Measurements from ENCODE around the gene GARIN5B.

The GARIN5B gene

DNA sequence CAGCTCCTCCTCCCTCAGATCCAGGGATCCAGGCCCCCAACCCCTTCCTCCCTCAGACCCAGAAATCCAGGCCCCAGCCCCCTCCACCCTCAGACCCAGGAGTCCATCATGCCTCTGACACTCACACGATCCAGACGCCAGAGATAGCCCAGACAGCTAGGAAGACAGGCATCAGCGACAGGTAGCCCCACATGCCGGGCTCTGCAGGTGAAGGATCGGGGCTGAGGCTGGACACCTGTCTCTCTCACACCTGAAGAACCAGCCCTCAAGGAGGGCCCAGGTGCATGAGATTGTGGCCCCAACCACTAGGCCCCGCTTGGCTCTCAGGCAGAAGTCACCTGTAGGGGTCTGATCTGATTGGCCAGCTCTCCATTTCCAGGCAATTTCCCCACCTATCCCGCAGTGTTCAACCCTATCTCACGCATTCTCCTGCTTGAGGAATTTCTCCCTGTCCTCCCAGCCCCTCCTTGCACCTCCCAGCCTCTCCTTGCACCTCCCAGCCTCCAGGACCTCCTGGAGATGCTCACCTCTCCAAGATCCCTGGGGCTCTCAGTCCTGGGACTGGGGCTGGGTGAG is 42.1 kb downstream of the GARIN5B start:
- no peaks in the 10 kb centered on the region for H3K36me3 ChIP-seq (ENCODE audit: control insufficient read depth, low read depth, low read length)
- H3K27me3 ChIP-seq (ENCODE audit: control insufficient read depth, insufficient read depth, low read length): no peaks in the 10 kb centered on the region
- H3K4me1 ChIP-seq (ENCODE audit: control insufficient read depth, low read depth, low read length): no peaks in the 10 kb centered on the region
- no peak overlapping the region for H3K27ac ChIP-seq (ENCODE audit: low read length)
- H3K9me3 ChIP-seq (ENCODE audit: control insufficient read depth, low read depth, low read length): no peaks in the 10 kb centered on the region
- no peak overlapping the region for H3K4me3 ChIP-seq (ENCODE audit: low read length)
- no peak overlapping the region for H3K9ac ChIP-seq (ENCODE audit: low read length)

DNA sequence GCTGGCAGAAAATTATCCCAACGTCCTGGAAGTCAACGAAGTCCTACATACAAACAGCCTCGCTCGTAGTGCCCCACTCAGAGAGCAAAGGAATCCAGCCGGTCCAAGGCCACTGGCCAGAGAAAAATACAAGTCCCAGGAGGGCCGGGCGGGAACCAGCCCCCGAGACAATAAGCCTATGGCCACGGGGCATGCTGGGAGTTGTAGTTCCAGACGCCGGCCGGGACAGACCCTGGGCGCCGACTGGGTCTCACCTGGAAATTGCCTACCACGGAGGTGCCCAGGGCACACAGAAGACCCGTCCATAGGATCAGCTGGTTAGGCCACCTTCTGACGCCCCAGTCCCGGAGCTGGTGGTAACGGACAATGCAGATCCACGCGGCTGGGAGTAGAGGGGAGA is 43.3 kb downstream of the GARIN5B start:
- Histone ChIP-seq H3K27me3 (ENCODE audit: control insufficient read depth, insufficient read depth, low read length) (no peaks in the 10 kb centered on the region), H3K4me3 (ENCODE audit: low read length) (peak overlapping the region; percentile 51), H3K27ac (ENCODE audit: low read length) (no peak overlapping the region), H3K9me3 (ENCODE audit: control insufficient read depth, low read depth, low read length) (no peaks in the 10 kb centered on the region), H3K36me3 (ENCODE audit: control insufficient read depth, low read depth, low read length) (no peaks in the 10 kb centered on the region), H3K4me1 (ENCODE audit: control insufficient read depth, low read depth, low read length) (no peaks in the 10 kb centered on the region), H3K9ac (ENCODE audit: low read length) (peak overlapping the region; percentile 9)

DNA sequence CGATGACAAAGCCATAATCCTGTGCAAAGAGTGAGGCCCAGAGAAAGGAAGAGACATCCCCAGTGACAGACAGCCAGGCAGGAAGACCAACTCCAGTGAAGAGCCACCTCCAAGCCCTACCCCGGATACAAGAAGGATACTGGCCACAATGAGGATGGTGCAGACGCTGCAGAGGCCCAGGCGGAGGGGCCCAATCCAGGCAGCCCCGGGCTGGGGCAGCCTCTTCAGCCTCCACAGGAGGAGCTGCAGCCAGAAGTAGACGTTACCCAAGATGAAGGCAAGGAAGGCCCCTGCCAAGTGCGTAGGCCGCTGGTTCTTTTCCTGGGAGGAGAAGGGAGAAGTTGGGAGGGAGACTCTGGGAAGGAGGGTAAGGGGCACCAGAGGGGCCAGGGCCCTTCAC is 46.4 kb downstream of the GARIN5B start:
- Histone ChIP-seq H3K9me3 (ENCODE audit: control insufficient read depth, low read depth, low read length) (no peaks in the 10 kb centered on the region), H3K4me3 (ENCODE audit: low read length) (no peak overlapping the region), H3K27ac (ENCODE audit: low read length) (no peak overlapping the region), H3K4me1 (ENCODE audit: control insufficient read depth, low read depth, low read length) (no peaks in the 10 kb centered on the region), H3K27me3 (ENCODE audit: control insufficient read depth, insufficient read depth, low read length) (no peaks in the 10 kb centered on the region), H3K36me3 (ENCODE audit: control insufficient read depth, low read depth, low read length) (no peaks in the 10 kb centered on the region), H3K9ac (ENCODE audit: low read length) (no peak overlapping the region)

GRCh38 chr19:55315956-55316525 is 47.0 kb downstream of the GARIN5B start:
- Histone ChIP-seq H3K4me3 (ENCODE audit: low read length) (no peak overlapping the region), H3K9ac (ENCODE audit: low read length) (no peak overlapping the region), H3K9me3 (ENCODE audit: control insufficient read depth, low read depth, low read length) (no peaks in the 10 kb centered on the region), H3K27ac (ENCODE audit: low read length) (no peak overlapping the region), H3K36me3 (ENCODE audit: control insufficient read depth, low read depth, low read length) (no peaks in the 10 kb centered on the region), H3K4me1 (ENCODE audit: control insufficient read depth, low read depth, low read length) (no peaks in the 10 kb centered on the region), H3K27me3 (ENCODE audit: control insufficient read depth, insufficient read depth, low read length) (no peaks in the 10 kb centered on the region)

DNA sequence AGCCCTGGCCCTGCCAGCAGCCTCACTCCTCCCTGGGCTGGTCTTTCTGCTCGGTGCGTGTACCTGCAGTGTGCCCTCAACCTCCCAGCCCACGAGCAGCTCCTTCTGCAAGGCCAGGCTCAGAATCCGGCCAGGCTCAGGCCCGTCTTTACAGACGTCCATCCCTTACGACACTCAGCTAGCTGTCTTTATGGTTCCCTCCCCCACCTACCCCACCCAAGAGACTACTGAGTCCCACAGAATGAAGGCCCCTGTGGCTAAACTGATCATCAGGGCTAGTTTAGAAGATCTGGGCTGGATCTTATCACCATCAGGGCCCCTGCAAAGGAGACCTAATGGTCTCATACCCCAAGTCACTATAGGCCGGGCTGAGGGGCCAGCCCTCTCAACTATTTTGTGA is 48.7 kb downstream of the GARIN5B start:
- Histone ChIP-seq H3K9ac (ENCODE audit: low read length) (no peak overlapping the region), H3K27me3 (ENCODE audit: control insufficient read depth, insufficient read depth, low read length) (no peaks in the 10 kb centered on the region), H3K9me3 (ENCODE audit: control insufficient read depth, low read depth, low read length) (no peaks in the 10 kb centered on the region), H3K27ac (ENCODE audit: low read length) (no peak overlapping the region), H3K36me3 (ENCODE audit: control insufficient read depth, low read depth, low read length) (peaks cover 5% of the 10 kb centered on the region), H3K4me1 (ENCODE audit: control insufficient read depth, low read depth, low read length) (no peaks in the 10 kb centered on the region), H3K4me3 (ENCODE audit: low read length) (no peak overlapping the region)

GRCh38 chr19:55312621-55313512 is 50.2 kb downstream of the GARIN5B start:
- Histone ChIP-seq H3K4me3 (ENCODE audit: low read length) (no peak overlapping the region), H3K36me3 (ENCODE audit: control insufficient read depth, low read depth, low read length) (peaks cover 13% of the 10 kb centered on the region)

GRCh38 chr19:55311797-55312196 is 51.3 kb downstream of the GARIN5B start:
- H3K9ac ChIP-seq (ENCODE audit: low read length): no peak overlapping the region
- no peaks in the 10 kb centered on the region for H3K27me3 ChIP-seq (ENCODE audit: control insufficient read depth, insufficient read depth, low read length)
- no peak overlapping the region for H3K27ac ChIP-seq (ENCODE audit: low read length)
- H3K9me3 ChIP-seq (ENCODE audit: control insufficient read depth, low read depth, low read length): no peaks in the 10 kb centered on the region
- no peak overlapping the region for H3K4me3 ChIP-seq (ENCODE audit: low read length)
- H3K36me3 ChIP-seq (ENCODE audit: control insufficient read depth, low read depth, low read length): peaks cover 15% of the 10 kb centered on the region
- no peaks in the 10 kb centered on the region for H3K4me1 ChIP-seq (ENCODE audit: control insufficient read depth, low read depth, low read length)

More at GRCh38 chr19:55312621-55313512, 50.2 kb downstream of the GARIN5B start:
- Histone ChIP-seq H3K4me1 (ENCODE audit: control insufficient read depth, low read depth, low read length) (no peaks in the 10 kb centered on the region), H3K27me3 (ENCODE audit: control insufficient read depth, insufficient read depth, low read length) (no peaks in the 10 kb centered on the region), H3K27ac (ENCODE audit: low read length) (no peak overlapping the region), H3K9ac (ENCODE audit: low read length) (no peak overlapping the region), H3K9me3 (ENCODE audit: control insufficient read depth, low read depth, low read length) (no peaks in the 10 kb centered on the region)

DNA sequence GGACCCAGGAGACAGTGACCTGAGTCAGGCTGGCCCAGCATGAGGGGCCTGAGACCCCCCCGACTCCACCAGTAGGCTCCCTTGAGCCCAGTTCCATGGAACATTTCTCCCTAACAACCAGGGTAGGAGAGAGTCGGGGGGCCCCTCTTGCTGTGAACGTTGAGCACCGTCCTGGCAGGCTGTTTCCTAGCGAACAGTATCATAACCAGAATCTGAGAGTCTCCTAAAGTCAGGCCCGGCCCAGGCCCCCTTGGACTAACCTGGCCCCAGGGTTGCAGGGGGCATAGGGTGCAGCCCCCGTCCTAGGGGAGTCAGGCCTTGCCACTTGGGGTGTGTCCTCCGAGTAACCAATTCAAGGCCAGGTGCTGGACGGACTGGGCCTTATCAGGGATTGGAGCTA is 51.7 kb downstream of the GARIN5B start:
- H3K4me1 ChIP-seq (ENCODE audit: control insufficient read depth, low read depth, low read length): no peaks in the 10 kb centered on the region

DNA sequence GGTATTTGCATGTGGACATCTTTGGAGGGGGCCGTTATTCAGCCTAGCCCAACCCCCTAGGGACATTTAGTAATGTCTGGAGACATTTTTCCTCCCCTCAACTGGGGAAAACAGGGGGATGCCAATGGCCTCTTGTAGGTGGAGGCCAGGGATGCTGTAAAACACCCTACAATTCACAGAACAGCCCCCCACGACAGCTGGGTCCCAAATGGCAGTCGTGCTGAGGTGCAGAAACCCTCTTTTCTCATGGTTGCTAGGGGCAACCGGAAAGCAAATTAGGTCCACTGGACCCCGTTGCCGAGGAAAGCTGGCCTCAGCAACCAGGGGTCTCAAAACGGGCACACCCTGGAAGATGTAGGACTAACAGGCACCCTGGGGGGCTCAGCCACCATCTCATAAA is 52.6 kb downstream of the GARIN5B start:
- no peak overlapping the region for H3K9ac ChIP-seq (ENCODE audit: low read length)
- no peaks in the 10 kb centered on the region for H3K27me3 ChIP-seq (ENCODE audit: control insufficient read depth, insufficient read depth, low read length)
- H3K9me3 ChIP-seq (ENCODE audit: control insufficient read depth, low read depth, low read length): no peaks in the 10 kb centered on the region
- no peak overlapping the region for H3K4me3 ChIP-seq (ENCODE audit: low read length)
- H3K36me3 ChIP-seq (ENCODE audit: control insufficient read depth, low read depth, low read length): peaks cover 22% of the 10 kb centered on the region
- H3K27ac ChIP-seq (ENCODE audit: low read length): no peak overlapping the region
- no peaks in the 10 kb centered on the region for H3K4me1 ChIP-seq (ENCODE audit: control insufficient read depth, low read depth, low read length)

More for the DNA sequence above, 51.7 kb downstream of the GARIN5B start:
- H3K36me3 ChIP-seq (ENCODE audit: control insufficient read depth, low read depth, low read length): peaks cover 19% of the 10 kb centered on the region
- H3K27me3 ChIP-seq (ENCODE audit: control insufficient read depth, insufficient read depth, low read length): no peaks in the 10 kb centered on the region
- H3K4me3 ChIP-seq (ENCODE audit: low read length): no peak overlapping the region
- no peak overlapping the region for H3K9ac ChIP-seq (ENCODE audit: low read length)
- no peak overlapping the region for H3K27ac ChIP-seq (ENCODE audit: low read length)
- no peaks in the 10 kb centered on the region for H3K9me3 ChIP-seq (ENCODE audit: control insufficient read depth, low read depth, low read length)

DNA sequence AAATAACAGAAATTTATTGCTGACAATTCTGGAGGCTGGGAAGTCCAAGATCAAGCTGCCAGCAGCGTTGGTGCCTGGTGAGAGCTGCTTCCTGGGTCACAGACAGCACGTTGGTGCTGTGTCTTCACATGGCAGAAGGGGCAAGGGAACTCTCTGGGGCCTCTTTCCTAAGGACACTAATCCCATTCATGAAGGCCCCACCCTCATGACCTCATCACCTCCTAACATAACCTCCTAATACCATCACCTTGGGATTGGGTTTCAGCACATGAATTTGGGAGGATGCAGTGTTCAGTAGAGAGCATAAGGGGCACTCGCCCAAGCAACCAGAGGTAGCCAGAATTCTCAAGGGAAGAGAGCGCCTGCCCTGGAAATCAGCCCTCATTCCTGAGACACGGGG is 53.6 kb downstream of the GARIN5B start:
- H3K4me1 ChIP-seq (ENCODE audit: control insufficient read depth, low read depth, low read length): no peaks in the 10 kb centered on the region
- H3K4me3 ChIP-seq (ENCODE audit: low read length): no peak overlapping the region
- peaks cover 22% of the 10 kb centered on the region for H3K36me3 ChIP-seq (ENCODE audit: control insufficient read depth, low read depth, low read length)
- H3K9me3 ChIP-seq (ENCODE audit: control insufficient read depth, low read depth, low read length): no peaks in the 10 kb centered on the region
- no peak overlapping the region for H3K9ac ChIP-seq (ENCODE audit: low read length)
- H3K27me3 ChIP-seq (ENCODE audit: control insufficient read depth, insufficient read depth, low read length): no peaks in the 10 kb centered on the region
- H3K27ac ChIP-seq (ENCODE audit: low read length): no peak overlapping the region

GRCh38 chr19:55308281-55308680 is 54.8 kb downstream of the GARIN5B start:
- H3K36me3 ChIP-seq (ENCODE audit: control insufficient read depth, low read depth, low read length): peaks cover 32% of the 10 kb centered on the region
- H3K9ac ChIP-seq (ENCODE audit: low read length): no peak overlapping the region

More at GRCh38 chr19:55308281-55308680, 54.8 kb downstream of the GARIN5B start:
- H3K27me3 ChIP-seq (ENCODE audit: control insufficient read depth, insufficient read depth, low read length): no peaks in the 10 kb centered on the region
- no peak overlapping the region for H3K4me3 ChIP-seq (ENCODE audit: low read length)
- H3K27ac ChIP-seq (ENCODE audit: low read length): no peak overlapping the region
- H3K9me3 ChIP-seq (ENCODE audit: control insufficient read depth, low read depth, low read length): no peaks in the 10 kb centered on the region
- H3K4me1 ChIP-seq (ENCODE audit: control insufficient read depth, low read depth, low read length): no peaks in the 10 kb centered on the region
